Muscle layer of duodenum (tissue), 2 donors: ENCODE data around the gene HHAT.
"Not testable (repeated sequence)": the region's sequence is repeated elsewhere in the genome, so short reads cannot be mapped to it uniquely, and the experiment has no call there.

Source experiments
- H3K27ac ChIP-seq: one replicate; pipeline ENCODE4 v1.7.0; 2013; ENCODE audit warnings: mild to moderate bottlenecking, low read length
- H3K27me3 ChIP-seq: one replicate; pipeline ENCODE4 v1.7.0; 2013; ENCODE audit warnings: low read depth, mild to moderate bottlenecking, control low read depth, low read length
- H3K36me3 ChIP-seq, 2 donors: one replicate each; pipeline ENCODE4 v1.7.0; 2013; ENCODE audit warnings: low read length in 2 of 2, control low read depth in 1 of 2, mild to moderate bottlenecking in 1 of 2; ENCODE audit not compliant: insufficient read depth in 2 of 2, control insufficient read depth in 1 of 2
- H3K4me1 ChIP-seq, 2 donors: one replicate each; pipeline ENCODE4 v1.7.0; 2013; ENCODE audit warnings: low read length in 2 of 2, mild to moderate bottlenecking in 2 of 2, control low read depth in 1 of 2, moderate library complexity in 1 of 2; ENCODE audit not compliant: insufficient read depth in 2 of 2, control insufficient read depth in 1 of 2
- H3K4me3 ChIP-seq, 2 donors: one replicate each; pipeline ENCODE4 v1.7.0; 2013; ENCODE audit warnings: low read length in 2 of 2, low read depth in 1 of 2, mild to moderate bottlenecking in 1 of 2
- H3K9me3 ChIP-seq, 2 donors: one replicate each; pipeline ENCODE4 v1.7.0; 2013; ENCODE audit warnings: low read length in 2 of 2, control low read depth in 1 of 2, mild to moderate bottlenecking in 1 of 2; ENCODE audit not compliant: control insufficient read depth in 1 of 2
- donor health status: healthy.

The HHAT gene

DNA sequence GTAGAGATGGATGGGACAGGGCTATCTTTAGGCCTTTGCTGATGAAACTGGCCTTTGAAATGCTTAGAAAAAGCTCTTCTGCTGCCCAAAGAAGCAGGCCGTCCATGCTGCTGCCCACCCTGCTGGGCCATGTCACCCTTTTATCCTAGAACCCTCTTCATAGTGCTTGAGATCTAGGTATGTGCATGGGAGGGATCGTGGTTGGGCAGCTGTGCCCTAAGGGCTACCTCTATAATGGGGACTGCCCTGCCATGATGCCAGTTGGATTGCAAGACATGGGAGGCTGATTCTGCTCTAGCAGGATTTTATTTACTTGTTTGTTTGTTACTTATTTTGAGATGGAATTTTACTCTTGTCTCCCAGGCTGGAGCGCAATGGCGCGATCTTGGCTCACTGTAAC, 69.0 kb downstream of the HHAT start:
- H3K4me1 ChIP-seq = no peaks in the 10 kb centered on the region
- H3K27me3 ChIP-seq = no peaks in the 10 kb centered on the region
- H3K4me3 ChIP-seq = no peak overlapping the region
- no peaks in the 10 kb centered on the region for H3K36me3 ChIP-seq
- H3K27ac ChIP-seq = no peak overlapping the region
- no peaks in the 10 kb centered on the region for H3K9me3 ChIP-seq

DNA sequence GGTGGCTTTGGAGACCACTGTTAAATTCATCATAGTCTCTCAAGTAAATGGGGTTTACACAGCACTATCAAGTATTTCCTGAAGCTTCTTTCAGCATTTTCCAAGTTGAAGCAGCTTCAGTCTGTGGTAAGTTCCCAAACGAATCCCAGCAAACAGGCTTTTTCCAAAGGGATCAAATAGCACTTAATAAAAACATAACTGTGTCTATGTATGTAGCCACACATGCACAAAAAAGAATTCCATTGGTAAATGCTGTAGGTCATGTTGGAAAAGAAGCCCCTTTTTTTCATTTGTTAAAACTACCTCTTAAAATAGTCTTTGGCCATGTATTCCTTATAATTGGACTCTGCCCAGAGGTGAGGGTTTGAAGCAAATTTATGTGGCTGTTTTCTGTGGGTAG, 69.8 kb downstream of the HHAT start:
- Histone ChIP-seq H3K4me1 (no peaks in the 10 kb centered on the region), H3K4me3 (no peak overlapping the region), H3K9me3 (no peaks in the 10 kb centered on the region), H3K27ac (no peak overlapping the region), H3K27me3 (no peaks in the 10 kb centered on the region), H3K36me3 (no peaks in the 10 kb centered on the region)

- no peak overlapping the region for H3K27ac ChIP-seq
- H3K4me3 ChIP-seq = no peak overlapping the region
- no peaks in the 10 kb centered on the region for H3K9me3 ChIP-seq
- H3K4me1 ChIP-seq = no peaks in the 10 kb centered on the region
- no peaks in the 10 kb centered on the region for H3K36me3 ChIP-seq
- H3K27me3 ChIP-seq = no peaks in the 10 kb centered on the region
Observed at GRCh38 chr1:210400043-210400840, 71.5 kb downstream of the HHAT start.

DNA sequence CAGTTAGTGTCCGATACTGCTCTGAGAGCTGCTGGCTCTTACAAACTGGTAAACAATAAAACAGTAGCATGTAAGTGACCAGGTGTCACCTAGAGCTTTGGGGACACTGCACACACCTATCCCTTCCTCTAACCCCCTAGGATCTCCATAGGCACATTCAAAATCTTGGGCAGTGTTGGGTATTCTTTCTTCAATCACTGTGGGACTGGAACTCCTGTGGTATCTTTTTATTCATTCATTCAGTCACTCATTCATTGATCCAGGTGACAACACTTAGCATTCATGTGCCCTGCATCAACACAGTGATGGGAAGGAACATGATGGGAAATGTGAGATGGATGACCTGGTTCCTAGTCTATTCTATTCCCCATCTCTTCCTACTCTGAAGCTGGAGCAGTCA, 73.9 kb downstream of the HHAT start:
- H3K27me3 ChIP-seq = no peaks in the 10 kb centered on the region
- H3K27ac ChIP-seq = no peak overlapping the region
- H3K4me1 ChIP-seq = no peaks in the 10 kb centered on the region
- H3K4me3 ChIP-seq = no peak overlapping the region
- H3K9me3 ChIP-seq = no peaks in the 10 kb centered on the region
- H3K36me3 ChIP-seq = no peaks in the 10 kb centered on the region

GRCh38 chr1:210405316-210405715, 76.6 kb downstream of the HHAT start:
- H3K9me3 ChIP-seq = no peaks in the 10 kb centered on the region
- no peaks in the 10 kb centered on the region for H3K4me1 ChIP-seq
- no peaks in the 10 kb centered on the region for H3K27me3 ChIP-seq
- H3K4me3 ChIP-seq = no peak overlapping the region
- H3K36me3 ChIP-seq = no peaks in the 10 kb centered on the region
- no peak overlapping the region for H3K27ac ChIP-seq

DNA sequence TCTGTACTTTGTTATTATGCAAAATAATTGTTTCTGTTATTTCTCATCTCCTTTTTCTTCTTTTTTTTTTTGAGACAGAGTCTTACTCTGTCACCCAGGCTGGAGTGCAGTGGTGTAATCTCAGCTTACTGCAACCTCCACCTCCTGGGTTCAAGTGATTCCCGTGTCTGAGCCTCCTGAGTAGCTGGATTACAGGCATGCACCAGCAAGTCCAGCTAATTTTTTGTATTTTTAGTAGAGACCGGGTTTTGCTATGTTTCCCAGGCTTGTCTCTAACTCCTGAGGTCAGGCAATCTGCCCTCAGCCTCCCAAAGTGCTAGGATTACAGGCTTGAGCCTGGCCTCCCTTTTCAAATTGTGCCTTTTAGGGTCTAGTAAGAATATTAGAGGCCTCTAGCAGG, 77.6 kb downstream of the HHAT start:
- not testable (repeated sequence) for H3K4me3 ChIP-seq, H3K27ac ChIP-seq, H3K9me3 ChIP-seq, H3K36me3 ChIP-seq, H3K27me3 ChIP-seq, H3K4me1 ChIP-seq

DNA sequence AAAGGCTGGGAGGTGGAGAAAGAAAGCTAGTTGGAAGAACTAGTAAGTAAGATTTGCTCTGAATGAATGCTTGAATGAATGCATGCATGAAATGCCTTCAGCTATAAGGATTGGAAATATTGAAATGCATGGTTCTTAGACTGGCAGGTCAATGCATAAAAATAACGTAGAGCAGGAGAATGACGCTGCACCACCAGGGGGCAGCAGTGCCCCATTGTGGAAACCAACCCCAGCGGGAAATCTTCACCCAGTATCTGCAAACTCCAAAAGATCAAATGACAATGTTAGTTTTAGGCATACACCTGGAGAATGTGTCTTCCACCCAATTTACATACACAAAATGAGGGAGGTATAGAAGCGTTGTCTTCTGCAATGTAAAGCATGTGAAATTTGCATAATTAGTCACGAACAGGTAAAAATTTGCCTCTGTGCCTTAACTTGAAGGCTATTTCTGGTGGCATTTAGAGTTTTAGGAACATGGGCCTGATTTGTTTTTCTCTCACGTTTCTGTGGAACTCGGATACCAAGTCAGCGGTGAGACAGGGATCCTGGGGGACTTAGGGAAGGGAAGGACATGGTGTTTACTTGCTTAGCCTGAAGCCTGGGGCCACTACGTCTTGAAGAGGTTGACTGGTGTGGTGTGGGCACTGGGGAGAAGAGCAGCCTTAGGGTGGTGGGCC, 78.6 kb downstream of the HHAT start:
- Histone ChIP-seq H3K4me3 (no peak overlapping the region), H3K27ac (no peak overlapping the region), H3K36me3 (peaks cover 0 to 7% of the 10 kb centered on the region in 2 donors), H3K4me1 (no peaks in the 10 kb centered on the region), H3K9me3 (no peaks in the 10 kb centered on the region), H3K27me3 (no peaks in the 10 kb centered on the region)

- Histone ChIP-seq H3K4me1 (no peaks in the 10 kb centered on the region), H3K27me3 (no peaks in the 10 kb centered on the region), H3K27ac (no peak overlapping the region), H3K4me3 (no peak overlapping the region), H3K36me3 (peaks cover 0 to 7% of the 10 kb centered on the region in 2 donors), H3K9me3 (no peaks in the 10 kb centered on the region)
Observed at GRCh38 chr1:210407887-210408252, 79.2 kb downstream of the HHAT start.

GRCh38 chr1:210412240-210412639, 83.5 kb downstream of the HHAT start:
- Histone ChIP-seq H3K4me1 (no peaks in the 10 kb centered on the region), H3K36me3 (peaks cover 0 to 7% of the 10 kb centered on the region in 2 donors), H3K4me3 (no peak overlapping the region), H3K9me3 (no peaks in the 10 kb centered on the region), H3K27me3 (no peaks in the 10 kb centered on the region), H3K27ac (no peak overlapping the region)

- no peak overlapping the region for H3K4me3 ChIP-seq
- no peak overlapping the region for H3K27ac ChIP-seq
- H3K9me3 ChIP-seq = no peaks in the 10 kb centered on the region
Observed at GRCh38 chr1:210413951-210414350, 85.2 kb downstream of the HHAT start.

GRCh38 chr1:210415846-210416448, 87.2 kb downstream of the HHAT start:
- Histone ChIP-seq H3K4me3 (no peak overlapping the region), H3K27ac (no peak overlapping the region), H3K36me3 (peaks cover 0 to 7% of the 10 kb centered on the region in 2 donors), H3K27me3 (no peaks in the 10 kb centered on the region), H3K4me1 (no peaks in the 10 kb centered on the region), H3K9me3 (no peaks in the 10 kb centered on the region)

More at GRCh38 chr1:210413951-210414350, 85.2 kb downstream of the HHAT start:
- no peaks in the 10 kb centered on the region for H3K27me3 ChIP-seq
- H3K4me1 ChIP-seq = no peaks in the 10 kb centered on the region
- H3K36me3 ChIP-seq = peaks cover 0 to 7% of the 10 kb centered on the region in 2 donors
